Kidney glomerular epithelial cell (primary cell): ENCODE data around the gene GRIA1.

ENCODE experiments used
- DNase-seq: peaks from one replicate; lab custom pipeline; 2025; lab: John Stamatoyannopoulos, UW

Gene GRIA1

DNA sequence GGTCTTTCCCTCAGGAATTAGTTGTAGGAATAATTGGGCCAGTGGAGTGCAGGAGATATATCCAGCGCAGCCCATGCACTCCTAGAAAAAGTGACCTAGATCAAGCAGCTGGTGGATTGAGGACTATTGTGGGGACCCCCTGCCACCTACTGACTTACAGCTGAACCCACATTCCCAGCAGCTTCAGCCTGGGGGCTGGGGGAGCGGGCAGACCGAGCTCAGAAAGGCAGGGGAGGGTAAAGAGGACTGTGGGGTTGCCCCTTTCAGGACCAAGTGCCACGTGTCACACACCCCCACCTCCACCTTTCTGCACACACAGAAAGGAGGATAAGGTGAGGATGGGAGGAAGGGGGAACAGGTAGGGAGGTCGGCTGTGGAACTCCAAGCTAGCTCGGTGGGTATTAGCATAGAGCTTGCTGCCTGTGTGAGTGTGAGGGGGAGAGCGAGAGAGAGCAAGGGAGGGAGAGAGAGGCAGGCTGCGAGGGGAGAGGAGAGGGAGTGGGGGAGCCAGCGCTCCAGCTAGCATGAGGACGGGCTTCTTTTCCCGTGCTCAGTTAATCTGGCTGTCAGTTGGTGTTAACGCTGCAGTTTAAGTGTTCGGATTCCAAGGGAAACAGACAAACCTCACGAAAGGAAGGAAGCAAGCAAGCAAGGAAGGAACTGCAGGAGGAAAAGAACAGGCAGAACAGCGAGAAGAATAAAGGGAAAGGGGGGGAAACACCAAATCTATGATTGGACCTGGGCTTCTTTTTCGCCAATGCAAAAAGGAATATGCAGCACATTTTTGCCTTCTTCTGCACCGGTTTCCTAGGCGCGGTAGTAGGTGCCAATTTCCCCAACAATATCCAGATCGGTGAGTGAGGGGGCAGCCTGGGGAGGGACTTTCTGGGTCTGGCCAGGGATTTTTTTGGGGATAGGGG lies at the start of gene GRIA1:
Gene GRIA1, plus strand, starts transcription at position 553 of the 920 bp plus-strand sequence.
- no peak for DNase-seq

DNA sequence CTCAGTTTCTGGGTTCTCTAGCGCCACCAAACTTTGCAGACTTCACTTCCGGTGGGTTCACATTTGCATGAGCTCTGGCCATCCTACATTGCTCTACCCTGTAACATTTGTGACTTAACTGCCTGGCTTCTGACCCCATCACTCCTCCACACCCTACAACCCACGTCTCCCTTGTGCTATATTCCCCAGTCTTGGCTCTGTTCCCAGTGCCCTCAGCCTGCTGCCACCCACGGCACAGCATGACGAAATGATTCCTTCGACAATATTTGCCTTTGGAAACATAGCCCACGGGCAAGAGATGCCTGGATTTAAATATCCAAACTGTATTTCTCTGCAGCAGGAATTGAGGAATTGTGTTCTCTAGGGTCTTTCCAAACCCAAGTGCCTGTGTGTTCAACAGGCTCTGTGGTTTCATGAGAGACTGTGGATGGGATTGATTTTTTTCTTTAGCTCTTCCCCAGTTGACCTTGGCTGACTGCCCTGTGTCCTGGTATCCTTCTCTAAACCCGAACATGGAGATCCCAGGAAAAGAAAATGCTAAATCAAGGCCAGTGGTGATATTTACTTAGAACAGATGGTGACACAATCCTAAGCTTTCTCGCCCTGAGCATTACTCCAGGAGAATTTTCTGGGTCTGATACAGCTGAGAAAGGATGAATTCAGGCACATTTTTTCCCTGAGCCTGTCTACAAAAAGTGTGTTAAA lies 44.4 kb upstream of the GRIA1 start:
- no peak for DNase-seq

DNA sequence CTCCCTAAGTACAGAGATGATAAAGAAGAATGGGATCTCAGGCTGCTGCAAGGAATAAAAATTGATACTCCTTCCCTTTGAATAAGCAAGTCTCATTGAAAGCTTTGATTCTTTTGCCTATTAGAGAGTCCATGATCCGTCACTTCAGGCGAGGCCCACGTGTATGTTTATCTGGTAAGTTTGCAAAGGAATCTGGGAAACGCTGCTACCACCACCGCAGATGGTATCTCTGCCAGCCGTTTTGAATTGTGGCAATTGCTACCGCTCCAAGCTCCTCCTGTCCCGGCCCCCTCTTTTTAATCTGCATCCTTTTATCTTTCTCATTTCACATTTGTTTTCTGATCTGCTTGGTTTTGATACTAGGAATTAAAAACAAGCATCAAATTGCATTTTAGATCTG lies 42.9 kb upstream of the GRIA1 start:
- DNase-seq = no peak

DNA sequence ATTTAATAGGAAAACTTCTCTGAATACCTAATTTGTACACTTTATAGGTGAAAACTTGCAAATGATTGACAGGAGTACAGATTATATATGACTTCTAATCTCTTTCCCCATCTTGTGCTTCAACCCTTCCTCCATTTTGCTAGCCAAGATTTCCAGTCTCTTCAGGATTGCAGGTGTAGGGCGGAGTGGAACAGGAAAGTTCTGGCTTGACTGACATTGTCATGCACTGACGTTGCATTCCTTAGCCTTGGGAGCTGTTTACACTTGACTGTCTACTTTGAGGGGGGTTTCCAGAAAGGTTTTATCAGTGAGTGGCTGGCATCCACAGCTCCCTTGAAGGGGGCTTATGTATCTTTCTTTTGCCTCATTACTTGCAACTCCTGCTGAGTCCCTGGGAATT lies 34.1 kb upstream of the GRIA1 start:
- DNase-seq = peak; percentile 13

DNA sequence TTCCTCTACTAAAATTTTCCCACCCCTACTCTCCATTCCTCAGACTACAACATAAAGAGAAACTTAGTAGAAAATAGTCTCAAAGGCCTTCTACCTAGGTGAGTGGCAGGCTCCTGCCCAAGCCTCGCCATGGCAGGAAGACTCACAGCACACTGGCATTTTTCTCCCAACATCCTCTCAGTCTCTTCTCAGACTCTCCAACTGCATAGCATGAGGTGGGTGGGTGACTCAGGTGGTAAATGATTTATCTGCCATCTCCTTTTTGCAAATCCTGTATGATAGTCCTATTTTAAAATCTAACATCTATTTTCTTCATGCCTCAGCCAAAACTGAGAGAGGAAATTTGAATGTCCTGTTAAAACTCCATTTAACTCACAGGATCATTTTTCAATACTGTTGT lies 33.5 kb upstream of the GRIA1 start:
- DNase-seq = peak; percentile 61

DNA sequence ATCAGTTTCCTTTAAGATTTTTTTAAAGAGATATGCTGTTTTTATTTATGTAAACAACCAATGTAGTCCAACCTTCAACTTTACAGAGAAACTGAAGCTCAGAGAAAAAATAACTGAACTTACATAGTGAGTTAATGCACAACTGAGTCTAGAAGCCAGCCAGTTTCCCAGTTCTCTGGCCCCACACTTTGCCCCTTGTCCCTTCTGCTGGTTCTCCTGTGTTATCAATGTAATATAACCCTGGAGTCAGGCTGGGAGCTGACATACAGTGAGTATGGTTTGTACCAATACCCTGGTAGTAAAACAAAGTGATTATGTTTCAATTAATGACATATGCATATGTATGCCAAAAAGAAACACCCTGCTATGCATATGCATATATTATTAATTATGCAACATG lies 32.2 kb upstream of the GRIA1 start:
- no peak for DNase-seq

DNA sequence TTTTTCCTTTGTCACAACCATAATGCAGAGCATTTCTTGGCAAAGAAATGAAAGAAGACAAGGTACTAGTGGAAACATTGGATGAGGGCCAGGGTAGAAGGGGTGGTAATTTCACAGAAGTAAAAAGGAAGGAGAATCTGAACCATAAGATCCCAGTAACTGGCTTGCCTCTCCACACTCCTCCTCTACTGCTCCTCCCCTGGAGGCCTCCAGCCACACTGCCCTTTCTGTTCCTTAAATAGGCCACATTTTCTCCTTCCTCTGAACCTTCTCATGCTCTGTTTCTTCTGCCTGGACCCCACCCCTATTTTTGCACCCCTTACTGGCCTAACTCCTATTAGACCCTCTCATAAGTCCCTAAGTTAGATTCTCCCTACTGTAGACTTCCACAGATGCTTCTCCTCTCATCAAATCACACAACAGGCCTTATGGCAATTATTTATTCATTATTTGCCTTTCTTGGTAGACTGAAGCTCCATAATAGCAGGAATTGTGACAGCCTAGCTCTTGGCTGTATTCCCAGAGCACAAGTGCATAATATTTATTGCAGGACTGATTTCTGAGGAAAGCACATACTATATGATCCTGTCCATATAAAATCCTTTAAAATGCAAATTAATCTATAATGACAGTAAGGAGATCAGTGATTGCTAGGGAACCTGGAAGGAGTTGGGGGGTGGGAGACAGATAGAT lies 31.3 kb upstream of the GRIA1 start:
- no peak for DNase-seq

DNA sequence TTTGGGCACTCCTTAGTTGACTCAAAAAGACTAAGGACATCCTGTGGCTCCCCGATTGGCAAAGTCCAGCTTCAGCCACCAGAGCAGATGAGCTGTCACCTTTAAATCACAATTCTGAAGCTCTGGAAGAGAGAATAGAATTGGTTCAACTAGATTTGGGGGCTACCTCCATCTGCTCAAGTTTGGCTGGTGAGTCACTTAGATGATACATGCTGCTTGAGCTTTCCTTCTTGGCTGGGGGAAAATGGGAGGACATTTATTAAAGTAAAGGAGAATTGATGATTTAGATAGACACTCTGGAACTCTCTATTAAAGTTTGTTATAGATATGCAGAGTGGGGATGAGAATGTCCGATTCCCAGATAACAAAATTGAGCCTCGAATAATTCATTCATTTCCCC lies 30.0 kb upstream of the GRIA1 start:
- no peak for DNase-seq

DNA sequence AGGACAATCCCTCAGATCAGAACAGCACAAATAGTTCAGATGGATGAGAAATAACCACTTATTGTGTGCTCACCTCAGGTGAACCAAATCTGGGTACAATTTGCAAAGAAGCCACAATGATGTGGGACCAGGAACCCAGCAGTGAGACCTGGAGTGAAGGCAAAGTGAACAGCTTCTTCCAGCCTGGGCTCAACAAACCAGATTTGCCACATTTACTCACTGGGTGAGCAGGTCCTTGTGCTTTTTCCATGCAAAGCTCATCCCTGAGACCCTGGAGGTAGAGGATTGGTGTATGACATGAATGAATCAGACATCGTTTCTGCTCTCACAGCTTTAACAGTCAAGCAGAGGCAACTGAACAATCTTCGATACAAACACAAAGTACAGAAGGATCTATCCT lies 29.1 kb upstream of the GRIA1 start:
- no peak for DNase-seq

DNA sequence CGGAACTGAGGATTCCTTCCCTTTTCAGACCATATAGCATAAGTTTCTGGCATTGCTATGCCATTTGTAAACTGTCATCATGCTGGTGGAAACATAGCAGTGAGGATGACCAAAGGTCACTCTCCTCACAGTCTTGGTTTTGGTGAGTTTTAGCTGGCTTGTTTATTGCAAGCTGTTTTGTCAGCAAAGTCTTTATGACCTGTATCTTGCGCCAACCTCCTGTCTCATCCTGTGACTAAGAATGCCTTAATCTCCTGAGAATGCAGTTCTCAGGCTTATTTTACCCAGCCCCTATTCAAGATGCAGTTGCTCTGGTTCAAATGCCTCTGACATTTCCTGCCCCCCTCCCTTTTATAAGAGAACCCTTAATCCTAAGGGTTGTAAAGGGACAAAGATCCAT lies 26.7 kb upstream of the GRIA1 start:
- DNase-seq = no peak

DNA sequence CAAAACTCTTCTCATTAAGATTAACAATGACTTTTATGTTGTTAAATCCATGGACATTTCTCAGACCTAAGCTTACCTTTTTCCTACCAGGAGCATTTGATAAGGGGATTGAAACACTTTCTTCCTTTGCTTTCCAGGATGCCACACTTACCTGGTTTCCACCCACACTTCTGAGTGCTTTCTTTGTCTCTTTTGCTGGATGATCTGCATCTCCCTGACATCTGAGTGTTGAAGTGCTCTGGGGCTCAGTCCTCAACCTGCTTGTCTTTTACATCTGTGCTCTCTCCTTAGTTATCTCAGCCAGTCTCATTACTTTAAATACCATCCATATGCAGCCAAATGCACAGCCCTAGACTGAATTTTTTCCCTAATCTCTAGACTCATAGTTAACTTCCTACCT lies 22.9 kb upstream of the GRIA1 start:
- no peak for DNase-seq

DNA sequence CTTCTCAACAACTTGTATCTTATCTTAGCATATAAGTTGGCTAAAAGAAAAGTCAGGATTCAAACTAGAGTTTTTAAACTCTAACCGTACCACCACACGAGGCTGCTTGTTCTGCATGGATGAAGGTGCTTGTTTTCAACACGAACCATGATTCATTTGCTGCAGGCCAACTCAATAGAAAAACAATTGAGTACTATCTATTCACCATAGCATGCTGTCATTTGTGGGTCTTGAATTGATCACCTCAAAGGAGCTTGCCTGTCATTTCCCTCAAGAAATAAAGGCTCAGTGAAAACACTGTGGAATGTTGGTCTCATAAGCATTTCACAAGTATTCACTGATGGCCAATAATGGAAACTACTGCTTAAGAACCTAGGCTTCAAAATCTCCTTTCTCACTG lies 21.0 kb upstream of the GRIA1 start:
- no peak for DNase-seq

DNA sequence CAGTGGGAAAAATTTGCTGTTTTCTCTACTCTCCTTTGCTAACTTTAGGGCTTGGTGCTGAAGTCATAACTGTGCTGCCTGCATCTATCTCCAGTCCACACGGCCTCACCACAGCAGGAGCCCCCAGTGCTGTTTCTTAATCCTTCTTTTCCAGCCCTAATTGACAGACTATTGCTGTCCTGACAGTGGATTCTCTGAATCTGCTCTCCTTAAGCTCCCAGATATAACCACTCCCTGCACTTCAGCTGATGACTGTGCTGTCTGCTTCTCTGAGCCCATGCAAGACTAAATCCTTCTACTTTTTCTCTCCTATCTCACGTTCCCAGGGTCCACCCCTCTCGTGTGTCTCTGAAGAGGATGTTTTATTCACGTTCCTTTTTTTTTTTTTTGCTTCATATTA lies 19.7 kb upstream of the GRIA1 start:
- DNase-seq = no peak

DNA sequence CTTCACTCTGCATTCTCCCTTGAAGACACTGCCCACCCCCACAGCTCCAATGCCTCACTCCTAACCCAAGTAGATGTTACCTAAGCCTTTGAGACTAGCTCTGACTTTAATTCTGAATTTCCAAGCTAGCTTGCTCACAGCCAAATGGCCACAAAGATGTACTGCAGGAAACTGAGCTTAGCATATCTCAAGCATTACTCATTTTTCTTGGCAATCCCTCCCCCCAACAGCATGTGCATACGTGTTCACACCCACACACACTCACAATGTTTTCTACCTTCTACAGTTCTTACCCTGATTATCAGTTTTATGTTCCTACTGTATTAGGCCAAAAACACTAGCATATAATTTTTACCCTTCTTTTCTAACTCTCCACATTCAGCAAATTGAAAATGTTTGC lies 13.7 kb upstream of the GRIA1 start:
- peak; percentile 61 for DNase-seq

DNA sequence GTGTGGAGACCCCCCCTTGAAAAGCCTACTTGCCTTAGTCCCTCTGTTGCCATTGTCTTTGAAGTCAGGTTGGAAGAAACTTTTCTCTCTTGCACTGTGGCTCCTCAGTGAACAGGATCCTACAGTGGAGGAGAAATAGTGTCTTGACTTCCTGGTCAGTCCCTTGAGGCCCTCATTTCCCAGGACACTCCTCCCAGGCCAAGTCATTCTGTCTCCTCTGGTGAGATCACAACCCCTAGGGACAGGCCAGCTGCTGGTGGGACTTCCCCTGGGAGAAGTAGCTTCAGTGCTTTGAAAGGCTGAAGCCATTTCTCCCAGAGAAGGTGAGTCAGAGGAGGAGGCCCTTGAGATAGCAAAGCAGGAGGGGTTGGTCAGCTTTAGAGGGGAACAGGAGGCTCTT lies 10.1 kb upstream of the GRIA1 start:
- DNase-seq = no peak

DNA sequence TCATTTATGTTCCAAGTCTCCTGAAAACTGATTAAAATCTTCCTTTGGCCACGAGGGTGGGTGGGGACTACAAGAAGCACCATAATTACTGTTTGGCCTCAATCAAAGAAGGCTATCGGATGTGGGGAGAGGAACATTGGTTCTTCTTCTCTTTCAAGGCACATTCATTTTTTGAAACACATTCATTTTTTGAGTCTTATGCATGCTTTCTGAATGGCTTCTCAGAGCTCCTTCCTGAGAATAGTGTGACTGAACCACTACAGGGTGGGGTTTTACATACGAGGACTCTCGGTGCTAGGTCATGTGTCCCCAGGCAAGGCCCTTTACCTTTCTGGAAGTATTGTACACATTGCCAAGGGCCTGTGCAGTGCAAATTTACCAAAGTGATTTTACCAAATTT lies 7.0 kb upstream of the GRIA1 start:
- no peak for DNase-seq

DNA sequence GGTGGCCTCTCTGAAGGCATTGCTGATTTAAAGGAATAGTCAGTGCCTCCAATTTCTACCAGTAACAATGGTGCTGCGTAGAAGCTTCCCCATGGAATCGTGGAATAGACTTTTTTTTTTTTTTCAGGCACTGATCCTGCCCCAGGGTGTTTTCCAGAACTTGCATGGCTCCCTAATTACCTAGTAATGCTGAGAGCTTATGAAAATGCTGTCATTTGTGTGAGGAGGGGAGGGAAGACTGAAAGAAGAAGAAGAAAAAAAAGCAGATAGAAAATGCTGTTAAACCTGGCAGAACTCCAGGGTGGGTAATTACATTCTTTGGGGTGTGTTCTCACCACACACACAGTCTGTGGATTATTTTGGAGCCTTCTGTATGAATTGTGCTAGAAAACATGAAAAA lies 4.8 kb upstream of the GRIA1 start:
- DNase-seq = no peak

DNA sequence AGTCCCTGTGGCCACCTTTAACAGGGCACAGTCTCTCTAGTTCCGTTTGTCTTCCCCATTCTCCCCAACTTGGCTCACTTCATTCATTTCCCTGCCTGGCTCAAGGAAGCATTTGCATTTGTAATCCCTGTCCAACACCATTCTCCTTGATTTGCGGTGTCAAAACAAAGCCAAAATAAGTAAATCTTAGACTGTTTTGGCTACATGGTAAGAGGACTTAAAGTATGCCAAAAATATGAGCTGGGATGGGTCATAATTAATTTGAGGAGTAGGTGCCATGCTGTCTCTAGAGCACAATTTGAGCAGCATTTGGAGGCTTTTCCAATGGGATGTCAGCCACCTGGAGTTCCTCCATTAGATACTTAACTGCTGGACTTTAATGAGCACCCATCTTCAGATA lies 3.7 kb upstream of the GRIA1 start:
- DNase-seq = no peak

DNA sequence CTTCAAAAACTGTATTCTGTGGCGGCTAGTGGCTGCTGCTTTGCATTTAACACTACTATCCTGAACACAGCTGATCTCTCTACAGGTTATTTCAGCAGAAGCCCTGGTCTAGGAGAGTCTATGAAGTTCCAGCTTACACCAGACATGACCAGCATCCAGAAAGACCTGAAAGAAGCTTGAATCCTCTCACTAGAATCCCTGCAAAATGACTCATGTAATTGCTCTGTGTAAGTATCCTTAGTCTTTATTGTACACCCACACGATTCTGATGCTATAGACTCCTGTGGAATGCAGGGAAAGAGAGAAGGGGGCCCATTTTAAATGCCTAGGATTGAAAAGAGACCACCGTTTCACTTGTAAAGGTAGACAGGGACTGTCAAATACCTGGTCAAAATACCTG lies 859 bp upstream of the GRIA1 start:
- DNase-seq = no peak

DNA sequence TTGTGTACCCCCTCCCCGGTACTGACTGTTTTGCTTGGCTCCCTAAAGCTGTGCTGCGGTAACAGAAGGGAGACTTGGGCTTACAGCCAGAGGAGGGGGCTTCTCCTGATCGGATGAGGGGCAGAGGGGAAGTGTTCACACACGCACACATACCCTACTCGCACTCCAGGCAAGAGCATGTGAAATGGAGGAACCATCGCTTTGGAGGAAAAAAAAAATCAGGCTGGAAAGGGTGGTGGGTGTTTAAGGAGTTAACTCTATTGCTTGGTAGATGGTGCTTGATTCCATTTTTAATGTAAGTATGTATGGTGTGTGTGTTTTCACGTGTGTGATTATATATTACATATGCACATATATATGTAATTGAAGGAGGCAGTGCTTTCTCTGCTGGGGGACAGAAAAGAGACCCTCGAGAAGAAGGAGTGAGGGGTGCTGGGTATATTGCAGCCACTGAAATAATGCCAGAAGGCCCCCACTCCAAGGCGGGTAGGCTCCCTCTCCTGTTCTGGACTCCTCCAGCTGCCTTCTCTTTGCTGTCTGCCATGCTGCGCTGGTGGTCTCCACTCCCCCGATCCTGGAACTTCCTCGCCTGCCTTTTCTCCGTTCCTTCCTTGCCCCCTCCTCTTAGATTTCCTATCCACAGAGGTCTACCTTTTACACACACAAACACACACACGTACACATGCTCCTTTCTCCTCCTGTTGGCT lies 721 bp downstream of the GRIA1 start:
- DNase-seq = no peak

DNA sequence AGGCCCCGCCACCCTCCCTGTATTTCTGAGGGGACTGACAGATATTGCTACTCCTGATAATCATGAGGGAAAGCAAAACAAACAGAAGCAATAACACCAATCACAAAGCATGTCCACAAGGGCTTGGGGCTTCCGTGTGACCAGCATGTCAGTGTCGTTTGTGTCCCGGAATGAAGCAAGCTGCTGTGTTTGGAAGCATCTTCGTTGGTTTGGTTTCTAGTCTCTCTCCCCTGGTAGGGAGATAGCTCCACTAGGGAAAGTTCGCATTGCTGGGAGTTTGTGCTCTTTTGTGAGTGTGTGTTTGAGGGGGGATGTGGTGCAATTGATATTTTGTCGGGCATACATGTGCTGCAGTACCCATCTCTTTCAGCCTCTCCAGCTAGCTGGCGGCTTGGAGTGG lies 1.4 kb downstream of the GRIA1 start:
- no peak for DNase-seq

DNA sequence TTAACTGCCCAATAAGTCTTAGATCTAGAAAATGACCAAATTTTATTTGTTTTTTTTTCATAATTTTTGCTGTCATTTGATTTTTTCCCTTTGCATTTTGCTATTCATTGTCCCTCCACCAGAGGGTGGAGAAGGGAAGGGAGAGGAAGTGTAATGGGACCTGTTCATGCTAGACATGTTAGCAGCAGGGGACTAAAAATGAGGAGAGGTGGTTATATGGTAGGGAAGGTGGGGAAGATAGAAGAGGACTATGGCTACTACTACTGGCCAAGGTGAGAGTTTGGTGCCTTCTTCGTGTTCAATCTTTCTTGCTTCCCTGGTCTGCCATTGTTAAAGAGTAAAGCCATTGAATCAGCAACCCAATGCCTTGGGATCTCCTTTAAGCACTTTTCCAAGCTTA lies 6.4 kb downstream of the GRIA1 start:
- peak; percentile 33 for DNase-seq
